Epithelial cell of proximal tubule (primary cell): Measurements from ENCODE around the gene GTF3C2. TPM values are rescaled to one million over a fixed set of nuclear protein-coding genes. Genes with fewer than 3 reads are reported as not detected.

Experiments
- DNase-seq: peaks from one replicate; pipeline ENCODE4 v3.0.0-alpha.2; 2011; ENCODE audit warnings: low read depth
- H3K4me3 ChIP-seq: 2 replicates; pipeline ENCODE4 v1.5.1; 2011; ENCODE audit warnings: low read depth, mild to moderate bottlenecking, low read length
- total RNA-seq: library from RNA; depleted of rRNA; stranded (reverse); fragments of >200 nt; gene quantifications from 2 replicates; pipeline ENCODE4 v1.2.3, GENCODE V29; 2015
- TF ChIP-seq, protein P1 (sequence below): conservative IDR thresholded peaks from 2 replicates; pipeline ENCODE4 v1.5.1; 2012; ENCODE audit warnings: low read depth, mild to moderate bottlenecking, low read length

GTF3C2 gene
- total RNA-seq, 1 donor from 2014 or later = 37.4 TPM

- TF ChIP-seq, protein P1, sequence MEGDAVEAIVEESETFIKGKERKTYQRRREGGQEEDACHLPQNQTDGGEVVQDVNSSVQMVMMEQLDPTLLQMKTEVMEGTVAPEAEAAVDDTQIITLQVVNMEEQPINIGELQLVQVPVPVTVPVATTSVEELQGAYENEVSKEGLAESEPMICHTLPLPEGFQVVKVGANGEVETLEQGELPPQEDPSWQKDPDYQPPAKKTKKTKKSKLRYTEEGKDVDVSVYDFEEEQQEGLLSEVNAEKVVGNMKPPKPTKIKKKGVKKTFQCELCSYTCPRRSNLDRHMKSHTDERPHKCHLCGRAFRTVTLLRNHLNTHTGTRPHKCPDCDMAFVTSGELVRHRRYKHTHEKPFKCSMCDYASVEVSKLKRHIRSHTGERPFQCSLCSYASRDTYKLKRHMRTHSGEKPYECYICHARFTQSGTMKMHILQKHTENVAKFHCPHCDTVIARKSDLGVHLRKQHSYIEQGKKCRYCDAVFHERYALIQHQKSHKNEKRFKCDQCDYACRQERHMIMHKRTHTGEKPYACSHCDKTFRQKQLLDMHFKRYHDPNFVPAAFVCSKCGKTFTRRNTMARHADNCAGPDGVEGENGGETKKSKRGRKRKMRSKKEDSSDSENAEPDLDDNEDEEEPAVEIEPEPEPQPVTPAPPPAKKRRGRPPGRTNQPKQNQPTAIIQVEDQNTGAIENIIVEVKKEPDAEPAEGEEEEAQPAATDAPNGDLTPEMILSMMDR = no peak
- H3K4me3 ChIP-seq = no peak overlapping the region
- DNase-seq = no peak
These were observed 39.7 kb downstream of the GTF3C2 start for GRCh38 chr2:27316655-27317412.

- no peak for DNase-seq
- H3K4me3 ChIP-seq = no peak overlapping the region
- TF ChIP-seq, protein P1 = no peak
These were observed 41.4 kb downstream of the GTF3C2 start for GRCh38 chr2:27315122-27315521.

DNA sequence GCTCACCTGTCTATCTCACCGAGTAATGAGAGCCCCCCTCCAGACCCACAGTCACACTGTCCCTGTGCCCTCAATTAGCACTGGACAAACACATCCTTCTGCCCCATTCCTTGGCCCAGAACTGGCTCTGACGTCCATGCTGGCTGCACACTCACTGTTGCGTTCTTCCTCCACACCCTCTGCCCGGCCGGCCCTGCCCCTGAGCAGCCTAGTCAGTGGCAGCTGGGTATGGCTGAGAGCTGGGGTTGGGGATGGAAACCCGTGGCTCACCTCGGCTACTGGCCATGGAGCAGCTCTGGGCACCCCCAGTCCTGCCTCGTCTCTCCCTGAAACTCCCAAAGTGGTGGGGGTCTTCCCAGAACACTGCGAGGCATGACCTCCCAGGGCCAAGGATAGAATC lies 41.9 kb downstream of the GTF3C2 start:
- TF ChIP-seq, protein P1 = no peak
- no peak for DNase-seq

GRCh38 chr2:27313882-27314645 lies 42.5 kb downstream of the GTF3C2 start:
- TF ChIP-seq, protein P1 = no peak
- H3K4me3 ChIP-seq = no peak overlapping the region
- no peak for DNase-seq

More for the DNA sequence above, 41.9 kb downstream of the GTF3C2 start:
- H3K4me3 ChIP-seq = no peak overlapping the region

DNA sequence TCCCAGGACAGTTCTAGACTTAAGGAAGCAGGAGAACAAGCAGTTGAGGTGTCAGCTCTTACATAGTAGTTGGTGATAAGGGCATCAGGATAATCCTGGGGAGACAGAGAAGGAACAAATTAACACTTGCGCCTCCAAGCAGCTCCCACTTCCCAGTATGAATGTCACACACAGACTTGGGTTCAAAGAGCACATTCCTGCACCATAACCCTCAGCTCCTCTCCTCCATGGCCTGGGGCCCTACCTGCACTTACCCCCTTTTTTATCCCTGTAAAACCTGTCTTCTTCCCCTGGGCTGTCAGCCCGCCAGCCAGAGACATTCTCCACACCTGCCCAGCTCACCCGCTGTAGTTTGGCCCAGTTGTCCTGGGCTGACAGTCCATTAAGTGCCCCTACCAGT lies 44.4 kb downstream of the GTF3C2 start:
- no peak overlapping the region for H3K4me3 ChIP-seq
- TF ChIP-seq, protein P1 = no peak
- no peak for DNase-seq

DNA sequence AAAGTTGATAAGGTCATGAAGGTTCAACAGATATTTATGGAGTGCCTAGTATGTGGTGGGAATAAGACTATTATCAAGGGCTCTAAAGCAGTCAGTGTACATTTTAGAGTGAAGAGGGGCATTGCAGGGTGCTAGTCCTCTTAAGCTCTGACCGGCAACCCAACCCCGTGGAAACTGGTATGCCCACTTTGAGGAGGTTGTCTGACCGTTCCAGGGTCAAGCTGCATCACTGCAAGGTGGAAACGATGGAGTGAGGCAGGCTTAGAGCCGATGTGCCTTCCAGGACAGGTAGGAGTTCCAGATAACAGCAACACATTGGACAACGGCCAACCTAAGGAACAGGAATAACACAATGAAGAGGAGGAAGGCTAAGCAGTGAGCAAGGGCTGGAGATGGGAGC lies 46.9 kb downstream of the GTF3C2 start:
- no peak overlapping the region for H3K4me3 ChIP-seq
- no peak for DNase-seq
- TF ChIP-seq, protein P1 = no peak
